ENCODE results near the gene GBP1.
"Not testable (repeated sequence)": the region's sequence is repeated elsewhere in the genome, so short reads cannot be mapped to it uniquely, and the experiment has no call there.

The GBP1 gene, protein sequence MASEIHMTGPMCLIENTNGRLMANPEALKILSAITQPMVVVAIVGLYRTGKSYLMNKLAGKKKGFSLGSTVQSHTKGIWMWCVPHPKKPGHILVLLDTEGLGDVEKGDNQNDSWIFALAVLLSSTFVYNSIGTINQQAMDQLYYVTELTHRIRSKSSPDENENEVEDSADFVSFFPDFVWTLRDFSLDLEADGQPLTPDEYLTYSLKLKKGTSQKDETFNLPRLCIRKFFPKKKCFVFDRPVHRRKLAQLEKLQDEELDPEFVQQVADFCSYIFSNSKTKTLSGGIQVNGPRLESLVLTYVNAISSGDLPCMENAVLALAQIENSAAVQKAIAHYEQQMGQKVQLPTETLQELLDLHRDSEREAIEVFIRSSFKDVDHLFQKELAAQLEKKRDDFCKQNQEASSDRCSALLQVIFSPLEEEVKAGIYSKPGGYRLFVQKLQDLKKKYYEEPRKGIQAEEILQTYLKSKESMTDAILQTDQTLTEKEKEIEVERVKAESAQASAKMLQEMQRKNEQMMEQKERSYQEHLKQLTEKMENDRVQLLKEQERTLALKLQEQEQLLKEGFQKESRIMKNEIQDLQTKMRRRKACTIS

DNA sequence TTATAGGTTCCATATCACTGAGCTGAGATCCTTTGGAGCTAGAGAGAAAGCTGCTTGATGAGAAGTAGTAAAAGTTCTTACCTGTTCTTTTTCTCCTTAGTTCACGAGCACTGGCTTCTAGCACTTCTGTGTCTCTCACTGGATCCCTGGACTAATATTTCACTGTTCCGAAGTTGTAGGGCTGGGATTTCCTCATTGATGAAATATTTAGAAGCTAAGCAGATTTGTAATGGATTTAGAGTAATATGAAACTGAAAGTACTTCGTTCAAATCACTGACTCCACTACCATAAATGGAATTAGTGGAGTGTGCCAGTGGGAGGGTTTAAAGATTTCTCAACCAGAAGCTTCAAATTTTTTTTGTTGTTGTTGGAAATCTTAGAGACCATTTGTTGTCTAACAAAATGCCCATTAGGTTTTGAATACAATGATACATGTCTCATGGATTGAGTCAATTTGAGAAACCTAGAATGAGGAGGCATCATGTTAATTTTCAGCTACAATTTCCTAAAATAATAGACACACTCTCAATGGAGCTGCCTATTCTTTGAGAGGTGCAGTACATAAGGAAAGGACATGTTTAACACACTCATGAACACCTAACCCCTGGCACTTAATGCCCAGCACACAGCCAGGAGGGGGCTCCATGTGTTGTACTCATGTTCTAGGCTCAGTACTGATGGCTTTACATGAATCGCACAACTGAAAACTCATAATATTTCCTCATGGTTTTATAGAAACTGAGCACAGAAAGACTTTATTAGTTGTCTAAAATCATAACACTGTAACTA is at the start of gene GBP1:
TSS of gene GBP1 (minus strand) at position 130 of the 790 bp plus-strand sequence. CDS start 1,974 bp downstream, outside the sequence.
- DNase-seq: no peak

DNA sequence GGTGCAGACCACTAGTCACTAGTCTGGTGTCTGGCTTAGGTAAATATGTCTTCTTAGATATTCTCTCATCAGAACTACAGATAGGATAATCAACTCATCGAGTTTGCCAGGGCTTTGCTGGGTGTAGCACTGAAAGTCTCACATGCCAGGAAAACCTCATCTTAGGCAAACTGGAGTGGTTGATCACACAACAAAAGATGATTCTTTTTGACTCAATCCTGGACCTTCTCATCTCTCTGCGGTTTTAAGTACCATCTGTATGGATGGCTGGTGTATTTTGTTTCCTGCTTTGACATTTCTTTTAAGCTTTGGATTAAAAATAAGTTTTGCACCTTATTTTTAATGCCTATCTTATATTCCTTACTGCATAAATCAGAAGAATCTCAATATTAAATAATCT is 49.7 kb upstream of the GBP1 start:
- no peak for DNase-seq

DNA sequence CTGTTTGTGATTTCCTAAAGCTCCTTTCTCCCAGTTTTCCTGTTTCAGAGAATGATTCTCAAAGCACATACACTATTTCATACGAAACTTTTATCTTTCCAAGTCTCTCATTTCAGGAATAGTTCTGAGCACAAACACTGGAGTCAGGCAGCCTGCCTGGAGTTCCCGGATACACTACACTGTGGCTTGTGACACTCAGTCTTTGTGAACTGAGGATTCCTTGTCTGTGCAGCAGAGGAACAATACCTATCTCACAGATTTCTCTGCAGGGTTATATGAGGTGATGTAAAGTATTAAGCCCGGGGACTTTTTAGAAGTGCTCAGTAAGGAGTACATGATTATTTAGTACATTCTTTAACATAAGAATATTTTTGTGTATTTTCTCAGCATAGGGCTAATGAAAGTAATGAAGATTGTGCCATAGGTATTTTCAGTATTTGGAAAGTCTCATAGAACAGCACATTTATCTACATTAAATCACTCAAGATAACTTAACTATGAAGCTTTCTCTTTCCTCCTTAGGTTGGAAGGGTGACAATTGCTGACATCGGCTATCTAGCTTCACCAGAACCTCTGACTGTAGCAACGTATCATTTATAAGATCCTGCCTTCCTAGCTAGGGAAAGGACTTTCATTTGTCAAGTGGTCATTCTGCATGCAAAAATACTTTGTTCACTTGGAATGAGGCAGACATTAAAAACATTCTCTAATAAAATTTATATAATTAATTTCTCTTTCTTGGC is 48.0 kb upstream of the GBP1 start:
- DNase-seq: no peak

DNA sequence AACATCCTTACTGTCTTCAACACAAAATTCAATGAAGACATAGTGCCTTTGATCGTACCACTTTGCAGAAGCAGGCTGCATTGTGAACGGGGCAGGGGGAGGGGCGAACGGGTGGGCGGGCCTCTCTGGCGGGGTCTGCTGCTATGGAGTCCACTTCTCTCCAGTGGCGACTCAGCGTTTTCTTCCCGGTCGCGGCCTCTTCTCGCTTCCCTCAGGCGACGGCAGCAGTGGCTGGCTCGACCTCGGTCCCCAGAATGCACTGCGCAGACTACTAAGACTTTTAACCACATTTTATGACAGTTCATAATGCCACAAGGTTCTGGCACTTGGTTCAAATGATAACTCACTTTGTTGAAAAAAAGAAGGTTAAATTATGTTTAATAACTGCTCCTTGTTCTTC is 39.7 kb upstream of the GBP1 start:
- no peak for DNase-seq

DNA sequence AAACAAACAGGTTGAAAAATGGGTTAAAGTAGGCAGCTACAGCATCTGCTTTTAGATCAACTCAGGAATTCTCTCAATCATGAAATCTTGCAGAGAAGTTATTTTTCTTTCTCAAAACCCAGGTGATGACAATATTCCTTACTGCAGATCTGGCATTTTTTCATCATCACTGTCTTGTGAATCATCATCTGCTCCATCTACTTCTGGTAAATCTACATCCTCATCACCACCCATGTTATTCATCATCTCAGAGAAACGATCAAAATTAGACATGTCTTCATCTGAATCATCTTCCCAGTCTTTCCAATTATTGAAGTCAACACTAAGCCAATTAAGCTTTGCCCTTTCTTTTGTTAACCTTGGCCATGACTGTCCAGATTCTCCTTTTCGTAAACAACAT is 39.1 kb upstream of the GBP1 start:
- no peak for DNase-seq

DNA sequence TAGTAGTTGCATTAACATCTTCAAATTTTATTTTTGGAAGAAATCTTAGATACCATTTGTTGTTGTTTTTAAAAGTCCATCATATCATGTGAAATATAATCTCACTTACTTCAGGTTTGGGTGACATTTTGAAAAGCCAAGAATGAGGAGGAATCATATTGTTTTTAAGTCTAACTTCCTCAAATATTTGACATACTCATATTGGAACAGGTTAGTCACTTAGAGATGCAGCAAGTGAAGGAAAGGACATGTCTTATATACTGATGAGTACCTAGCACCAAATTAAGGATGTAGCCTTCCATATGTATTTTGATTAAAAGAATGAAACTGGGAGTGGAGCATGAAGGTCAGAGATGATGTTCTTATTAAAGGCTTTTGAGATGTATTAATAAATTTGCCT is 37.0 kb upstream of the GBP1 start:
- DNase-seq: no peak

DNA sequence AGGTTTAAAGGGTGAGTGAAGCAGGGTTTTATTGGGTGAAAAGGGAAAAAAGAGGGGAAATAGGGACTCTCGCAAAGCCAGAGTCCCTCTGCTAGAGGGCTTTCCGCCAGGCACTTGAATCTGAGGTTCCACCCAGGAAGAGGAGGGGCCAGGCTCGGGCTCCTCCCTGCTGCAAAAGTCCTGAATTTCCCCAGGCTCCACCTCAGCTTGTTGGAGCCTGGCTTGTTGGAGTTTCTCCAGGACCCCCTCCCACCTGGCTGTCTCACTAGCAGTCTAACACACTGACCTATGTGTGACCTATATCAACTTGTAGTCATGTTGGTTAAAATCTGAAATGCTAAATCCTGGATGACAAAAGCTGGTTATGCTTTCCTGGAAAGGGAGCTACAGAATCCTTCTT is 35.4 kb upstream of the GBP1 start:
- no peak for DNase-seq

DNA sequence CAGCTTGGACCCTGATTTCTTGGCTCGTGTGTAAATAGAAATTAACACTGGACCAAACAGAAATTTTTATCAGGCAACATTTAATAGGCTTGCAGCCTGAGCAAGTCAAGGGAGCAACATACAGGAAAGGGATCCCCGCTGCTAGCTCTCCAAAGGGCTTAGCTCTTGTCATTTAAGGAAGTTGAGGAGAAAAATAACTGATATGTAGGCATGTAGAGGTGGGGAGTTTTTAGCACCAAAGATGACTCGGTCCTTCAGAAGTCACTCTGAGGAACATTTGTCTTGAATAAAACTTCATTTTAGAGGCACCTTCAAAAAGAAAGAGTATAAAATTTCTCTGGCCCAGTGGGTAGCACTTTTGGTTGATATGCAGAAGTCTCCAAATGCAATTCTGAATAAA is 33.8 kb upstream of the GBP1 start:
- DNase-seq: no peak

DNA sequence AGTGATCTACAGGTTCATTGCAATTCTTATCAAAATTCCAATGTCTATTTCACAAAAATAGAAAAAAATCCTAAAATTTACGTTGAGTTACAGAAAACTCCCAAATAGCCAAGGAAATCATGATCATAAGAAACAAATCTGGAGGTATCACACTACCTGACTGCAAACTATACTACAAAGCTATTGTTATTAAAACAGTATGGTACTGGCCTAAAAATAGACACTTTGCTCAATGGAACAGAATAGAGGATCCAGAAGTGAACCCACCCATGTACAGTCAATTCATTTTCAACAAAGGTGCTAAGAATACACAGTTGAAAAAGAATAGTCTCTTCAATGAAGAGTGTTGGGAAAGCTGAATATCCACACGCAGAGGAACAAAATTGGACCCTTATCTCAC is 30.7 kb upstream of the GBP1 start:
- DNase-seq: no peak

DNA sequence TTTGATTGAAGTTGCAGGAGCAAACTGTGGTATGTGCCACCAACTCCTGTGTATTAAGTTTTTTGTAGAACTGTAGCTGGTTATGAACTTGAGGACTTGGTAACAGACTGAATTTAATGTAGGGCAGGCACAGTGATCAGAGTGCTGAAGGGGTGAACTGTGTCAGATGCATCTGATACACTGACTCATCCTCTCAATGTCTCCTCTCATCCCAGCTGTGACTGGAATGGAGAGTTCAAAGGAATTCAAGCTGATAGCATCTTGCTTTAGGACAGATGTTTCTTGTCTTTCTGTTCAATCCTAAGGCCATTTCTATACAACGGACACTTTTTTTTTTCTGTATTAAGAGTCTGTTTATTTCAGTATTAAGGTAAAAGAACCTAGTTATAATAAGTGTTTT is 25.0 kb upstream of the GBP1 start:
- DNase-seq: no peak

DNA sequence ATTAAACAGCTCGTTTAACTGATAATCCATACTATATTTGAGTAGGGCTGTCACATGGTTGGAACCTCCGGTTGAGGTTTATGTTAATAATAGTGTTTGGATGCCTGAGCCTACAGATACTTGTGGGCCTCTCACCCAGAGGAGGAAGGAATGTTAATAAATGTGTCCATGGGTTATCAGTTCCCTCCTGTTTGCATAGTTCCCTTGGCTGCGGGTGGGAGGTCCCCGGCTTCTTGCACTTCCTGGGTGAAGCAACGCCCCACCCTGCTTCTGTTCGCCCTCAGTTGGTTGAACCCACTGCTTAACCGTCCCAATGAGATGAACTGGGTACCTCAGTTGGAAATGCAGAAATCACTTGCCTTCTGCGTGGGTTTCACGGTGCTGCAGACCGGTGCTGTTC is 23.6 kb upstream of the GBP1 start:
- DNase-seq: no peak

DNA sequence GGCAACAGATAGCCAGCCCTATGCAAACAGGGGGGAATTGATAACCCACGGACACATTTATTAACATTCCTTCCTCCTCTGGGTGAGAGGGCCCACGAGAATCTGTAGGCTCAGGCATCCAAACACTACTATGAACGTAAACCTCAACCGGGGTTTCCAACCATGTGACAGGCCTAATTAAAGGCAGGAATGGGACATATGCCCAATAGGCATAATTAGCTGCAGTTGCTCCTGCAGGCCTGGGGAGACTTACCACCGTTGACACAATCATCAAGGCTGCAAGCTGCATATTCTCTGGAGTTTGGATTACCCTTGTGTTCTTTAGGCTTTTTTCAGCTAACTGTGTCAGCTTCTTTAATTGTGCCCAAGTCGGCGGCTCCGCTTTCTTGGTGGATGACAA is 22.2 kb upstream of the GBP1 start:
- no peak for DNase-seq

DNA sequence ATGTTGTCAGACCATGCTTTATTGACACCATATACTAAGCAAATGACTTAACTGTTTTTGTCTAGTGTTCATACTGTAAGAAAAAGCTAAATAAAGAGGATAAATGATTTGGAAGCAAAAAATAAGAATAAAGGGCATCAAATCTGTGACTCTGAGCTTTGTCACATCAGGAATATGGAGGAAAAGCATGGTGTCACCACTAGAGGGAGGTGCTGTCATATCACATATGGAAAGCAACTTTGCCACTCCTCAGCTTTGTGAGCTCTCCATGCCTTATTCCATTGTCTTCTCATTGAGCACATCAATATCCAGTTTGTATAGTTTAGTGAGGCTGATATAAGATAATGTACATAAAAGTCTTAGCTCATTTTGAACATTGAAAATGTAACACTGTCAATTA is 20.8 kb upstream of the GBP1 start:
- peak; percentile 57 for DNase-seq

DNA sequence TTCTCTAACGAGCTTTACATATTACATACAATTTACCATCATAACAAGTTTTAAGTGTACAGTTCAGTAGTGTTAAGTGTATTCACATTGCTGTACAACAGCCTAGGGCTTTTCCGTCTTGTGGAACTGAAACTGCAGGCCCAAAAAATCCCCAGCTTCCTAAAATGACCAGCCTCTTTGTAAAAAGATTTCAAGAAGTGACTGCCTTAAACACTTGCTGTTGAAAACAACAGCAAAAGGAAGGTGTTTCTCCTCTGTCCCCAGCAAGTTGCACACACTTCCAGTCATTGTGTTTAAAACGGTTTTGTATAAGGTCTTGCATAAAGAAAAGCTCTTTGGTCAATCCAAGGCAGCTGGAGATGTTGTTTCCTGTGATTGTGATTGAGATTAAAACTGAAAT is 16.0 kb upstream of the GBP1 start:
- DNase-seq: no peak

DNA sequence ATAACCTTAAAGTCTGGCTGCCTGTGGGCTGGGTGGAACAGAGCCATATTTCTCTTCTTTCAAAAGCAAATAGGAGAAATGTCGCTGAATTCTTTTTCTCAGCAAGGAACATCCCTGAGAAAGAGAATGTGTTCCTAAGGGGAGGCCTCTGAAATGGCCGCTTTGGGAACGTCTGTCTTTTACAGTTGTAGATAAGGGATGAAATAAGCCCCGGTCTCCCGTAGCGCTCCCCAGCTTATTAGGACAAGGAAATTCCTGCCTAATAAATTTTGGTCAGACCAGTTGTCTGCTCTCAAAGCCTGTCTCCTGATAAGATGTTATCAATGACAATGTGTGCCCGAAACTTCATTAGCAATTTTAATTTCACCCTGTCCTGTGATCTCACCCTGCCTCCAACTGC is 15.1 kb upstream of the GBP1 start:
- DNase-seq: not testable (repeated sequence)

DNA sequence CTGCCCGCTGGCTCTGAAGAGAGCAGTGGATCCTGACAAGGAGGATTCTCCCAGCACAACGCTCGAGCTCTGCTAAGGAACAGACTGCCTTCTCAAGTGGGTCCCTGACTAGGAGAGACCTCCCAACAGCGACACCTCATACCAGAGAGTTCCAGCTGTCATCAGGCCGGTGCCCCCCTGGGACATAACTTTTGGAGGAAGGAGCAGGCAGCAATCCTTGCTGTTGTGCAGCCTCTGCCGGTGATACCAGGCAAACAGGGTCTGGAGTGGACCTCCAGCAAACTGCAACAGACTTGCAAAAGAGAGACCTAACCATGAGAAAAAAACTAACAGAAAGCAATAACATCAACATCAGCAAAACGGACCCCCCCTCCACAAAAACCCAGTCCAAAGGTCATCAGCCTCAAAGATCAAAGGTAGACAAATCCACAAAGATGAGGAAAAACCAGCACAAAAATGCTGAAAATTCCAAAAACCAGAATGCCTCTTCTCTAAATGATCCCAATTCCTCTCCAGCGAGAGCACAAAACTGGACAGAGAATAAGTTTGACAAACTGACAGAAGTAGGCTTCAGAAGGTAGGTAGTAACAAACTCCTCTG is 7.6 kb upstream of the GBP1 start:
- DNase-seq: not testable (repeated sequence)

DNA sequence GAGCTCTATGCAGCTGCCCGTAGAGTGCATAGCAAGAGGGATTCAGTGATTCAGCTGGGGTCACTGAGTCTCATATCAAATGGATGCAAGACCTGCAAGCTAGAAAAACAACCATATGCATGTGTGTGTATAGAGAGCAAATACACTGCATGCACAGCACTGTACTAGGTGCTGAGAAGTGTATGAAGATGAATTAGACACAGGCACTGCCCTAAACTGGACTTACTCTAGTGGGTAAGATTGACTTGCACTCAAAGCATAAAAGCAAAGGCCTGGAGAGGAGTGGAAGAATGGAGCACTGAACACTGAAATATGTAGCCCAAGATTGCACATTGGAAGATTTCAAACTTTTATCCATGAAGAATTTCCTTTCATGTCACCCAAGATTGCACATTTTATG is 5.5 kb upstream of the GBP1 start:
- DNase-seq: no peak

DNA sequence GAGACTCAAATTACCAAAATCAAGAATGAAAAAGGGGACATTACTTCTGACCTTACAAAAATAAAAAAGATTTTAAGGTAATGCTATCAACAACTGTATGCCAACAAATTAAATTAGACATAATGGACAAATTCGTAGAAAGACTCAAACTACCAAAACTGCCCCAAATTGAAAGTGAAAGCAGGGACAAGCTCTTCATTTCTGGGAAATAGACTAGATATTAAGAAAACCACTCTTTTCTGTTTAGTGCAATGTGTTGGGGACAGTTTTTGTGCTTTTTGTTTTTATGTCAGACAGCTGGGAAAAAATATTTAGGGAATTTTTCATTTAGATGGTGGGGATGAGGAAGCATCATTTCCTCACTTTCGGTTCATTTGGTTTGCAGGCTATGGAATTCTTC is 4.9 kb upstream of the GBP1 start:
- no peak for DNase-seq

DNA sequence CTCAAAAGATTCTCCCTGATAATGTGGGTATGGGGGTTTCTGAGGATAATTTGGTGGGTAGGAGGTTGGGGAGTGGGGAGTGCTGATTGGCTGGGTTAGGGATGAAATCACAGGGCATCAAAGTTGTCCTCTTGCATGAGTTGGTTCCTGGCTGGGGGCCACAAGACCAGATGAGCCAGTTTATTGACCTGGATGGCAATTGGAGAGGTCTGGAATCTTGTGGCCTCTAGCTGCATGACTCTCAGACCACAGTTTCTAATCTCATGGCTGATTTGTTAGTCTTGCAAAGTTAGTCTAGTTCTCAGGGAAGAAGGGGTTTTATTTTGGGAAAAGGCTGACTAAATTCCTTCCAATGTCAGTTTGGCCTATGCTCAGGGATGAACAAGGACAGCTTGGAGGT is 3.3 kb upstream of the GBP1 start:
- DNase-seq: no peak

DNA sequence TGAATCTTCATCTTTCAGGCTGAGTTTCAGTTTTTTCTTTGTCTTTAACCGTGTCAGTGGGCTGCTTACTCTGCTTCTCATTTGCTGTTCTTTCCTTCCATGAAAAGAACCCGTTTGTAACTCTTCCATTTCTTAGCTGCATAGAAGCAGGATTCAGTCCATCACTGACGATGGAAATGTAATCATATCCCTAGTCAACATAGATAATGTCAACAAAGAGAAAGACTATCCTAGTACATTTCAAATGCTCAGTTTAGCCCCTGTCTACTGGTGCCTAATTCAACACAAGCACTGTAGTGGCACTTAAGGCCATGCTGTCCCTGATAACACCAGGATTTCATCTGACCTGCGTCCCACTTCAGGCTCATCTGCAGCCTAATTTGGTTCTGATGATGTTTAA is 376 bp downstream of the GBP1 start:
- DNase-seq: no peak

DNA sequence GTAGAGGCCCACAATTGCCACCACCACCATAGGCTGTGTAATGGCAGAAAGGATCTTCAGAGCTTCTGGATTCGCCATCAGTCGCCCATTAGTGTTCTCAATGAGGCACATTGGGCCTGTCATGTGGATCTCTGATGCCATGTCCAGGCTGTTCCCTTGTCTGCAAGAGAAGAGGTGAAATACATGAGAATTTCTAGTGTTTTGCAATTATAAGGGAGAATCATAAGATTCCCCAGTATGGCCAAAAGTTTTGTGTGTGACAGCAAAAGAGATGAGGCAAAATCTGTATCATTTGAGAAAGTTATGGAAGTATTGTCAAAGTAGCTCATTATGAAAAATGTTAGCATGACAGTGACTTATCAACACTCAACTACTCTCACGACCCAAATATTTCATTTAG is 1.9 kb downstream of the GBP1 start:
- DNase-seq: no peak

DNA sequence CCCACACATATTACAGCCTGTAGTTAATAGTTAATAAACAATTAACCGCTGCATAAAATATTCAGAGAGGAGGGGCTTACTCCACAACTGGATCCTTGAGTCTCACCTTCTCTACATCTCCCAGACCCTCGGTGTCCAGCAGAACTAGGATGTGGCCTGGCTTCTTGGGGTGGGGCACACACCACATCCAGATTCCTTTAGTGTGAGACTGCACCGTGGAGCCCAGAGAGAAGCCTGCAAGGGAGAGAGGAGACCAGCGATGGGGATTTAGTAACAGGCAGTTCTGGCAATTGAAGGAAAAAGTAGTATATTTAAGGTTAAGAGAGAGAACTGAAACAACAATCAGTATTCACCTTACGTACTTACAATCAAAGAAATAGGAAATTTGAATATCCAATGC is 4.9 kb downstream of the GBP1 start:
- no peak for DNase-seq

DNA sequence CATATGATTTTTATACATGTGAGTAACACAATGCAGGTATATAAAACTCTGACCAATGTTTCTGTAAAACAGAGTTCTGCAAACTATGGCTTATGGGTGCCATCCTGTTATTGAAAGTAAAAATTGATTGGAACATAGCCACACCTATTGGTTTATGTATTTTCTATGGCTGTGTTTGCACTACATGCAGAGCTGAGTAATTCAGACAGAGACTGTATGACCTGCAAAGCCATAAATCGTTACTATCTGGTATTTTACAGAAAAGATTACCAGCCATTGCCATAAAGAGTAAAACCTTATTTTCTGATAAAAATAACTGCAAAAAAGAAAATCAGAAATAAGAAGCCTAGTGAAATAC is 13.1 kb downstream of the GBP1 start:
- DNase-seq: no peak

Data from NCI-H1092 treated with DMSO at 0.1 percent for 48 hours (cell line).